Amygdala (tissue), 56 donors: ENCODE results near the gene SYDE1.
A peak's percentile ranks its signal among the peaks of the same experiment; 100 is the strongest.

Source experiments
- DNase-seq, 56 donors: peaks; one replicate each; lab custom pipeline; 2025; lab: John Stamatoyannopoulos, UW

Gene SYDE1

GRCh38 chr19:15123031-15123890, 16.1 kb downstream of the SYDE1 start:
- DNase-seq: no peak

GRCh38 chr19:15123900-15124299, 16.7 kb downstream of the SYDE1 start:
- DNase-seq: peak in 53 of 56 donors; percentile 18 to 85 (median 61)

- DNase-seq: peak in 9 of 56 donors; percentile 26 to 62 (median 51)
Observed at GRCh38 chr19:15124572-15125231, 17.5 kb downstream of the SYDE1 start.

GRCh38 chr19:15125232-15126067, 18.2 kb downstream of the SYDE1 start:
- DNase-seq: peak; percentile 70 to 98 (median 93)

- no peak for DNase-seq
Observed at GRCh38 chr19:15126131-15126910, 19.1 kb downstream of the SYDE1 start.

- no peak for DNase-seq
Observed at GRCh38 chr19:15128162-15128770, 21.1 kb downstream of the SYDE1 start.

GRCh38 chr19:15129856-15130585, 22.8 kb downstream of the SYDE1 start:
- no peak for DNase-seq

- DNase-seq: no peak
Observed at GRCh38 chr19:15136234-15136954, 29.2 kb downstream of the SYDE1 start.

- DNase-seq: no peak
Observed at GRCh38 chr19:15137777-15138176, 30.6 kb downstream of the SYDE1 start.

GRCh38 chr19:15138427-15138826, 31.2 kb downstream of the SYDE1 start:
- DNase-seq: no peak

- DNase-seq: no peak
Observed at GRCh38 chr19:15141143-15141542, 33.9 kb downstream of the SYDE1 start.

GRCh38 chr19:15142313-15142712, 35.1 kb downstream of the SYDE1 start:
- no peak for DNase-seq

- DNase-seq: no peak
Observed at GRCh38 chr19:15144046-15144646, 36.9 kb downstream of the SYDE1 start.

GRCh38 chr19:15147090-15147489, 39.9 kb downstream of the SYDE1 start:
- DNase-seq: no peak

GRCh38 chr19:15149737-15150136, 42.5 kb downstream of the SYDE1 start:
- DNase-seq: no peak

GRCh38 chr19:15154002-15154612, 46.9 kb downstream of the SYDE1 start:
- DNase-seq: no peak

- no peak for DNase-seq
Observed at GRCh38 chr19:15155296-15155695, 48.1 kb downstream of the SYDE1 start.
